Caco-2 (cell line): Measurements from ENCODE around the gene OR8D1. TPM values are rescaled to one million over a fixed set of nuclear protein-coding genes. Genes with fewer than 3 reads are reported as not detected.

Experiments used
- BruUV-seq: library from RNA; stranded (reverse); fragments of 400-500 nt; replicated peaks from 2 replicates; lab custom pipeline; 2021; lab: Mats Ljungman, UMichigan
- CTCF ChIA-PET: fragments of 300-600 bp; sonication (Branson Sonifier 250); formaldehyde crosslinking; loops from one replicate; lab custom pipeline; 2022; ENCODE audit warnings: antibody characterized with exemption; lab: Charles Lee
- POLR2A ChIA-PET: fragments of 300-600 bp; sonication (Branson Sonifier 250); formaldehyde crosslinking; loops from one replicate; lab custom pipeline; 2022; ENCODE audit warnings: antibody characterized with exemption; lab: Charles Lee
- DNase-seq, 2 experiments: peaks; one replicate each; pipeline versions ENCODE4 v3.0.0 to v3.0.0-alpha.2; 2020 to 2022
- H3K27me3 ChIP-seq: replicated peaks from 2 replicates; pipeline ENCODE4 v1.6.0; 2011; ENCODE audit warnings: low read length; ENCODE audit not compliant: control insufficient read depth, insufficient read depth
- H3K36me3 ChIP-seq: 2 replicates; pipeline ENCODE4 v1.5.1; 2011; ENCODE audit warnings: low read length; ENCODE audit not compliant: control insufficient read depth, insufficient read depth
- H3K4me1 ChIP-seq: fragments of 250-450 bp; sonication (Bioruptor Pico); 2 replicates; pipeline ENCODE4 v1.5.1; 2020; ENCODE audit warnings: mild to moderate bottlenecking
- H3K4me3 ChIP-seq: 2 replicates; pipeline ENCODE4 v1.5.1; 2011; ENCODE audit warnings: low read depth, mild to moderate bottlenecking, control low read depth, low read length
- H3K9me3 ChIP-seq: fragments of 250-450 bp; sonication (Bioruptor Pico); 2 replicates; pipeline ENCODE4 v1.5.1; 2020; ENCODE audit warnings: mild to moderate bottlenecking, moderate library complexity
- H3K27ac Mint-ChIP-seq: one replicate; pipeline ENCODE4 v1.8.0; 2022; ENCODE audit warnings: mixed read lengths; ENCODE audit not compliant: unreplicated experiment
- H3K27me3 Mint-ChIP-seq: one replicate; pipeline ENCODE4 v1.8.0; 2022; ENCODE audit warnings: mixed read lengths; ENCODE audit not compliant: insufficient read depth, unreplicated experiment
- H3K36me3 Mint-ChIP-seq: one replicate; pipeline ENCODE4 v1.8.0; 2022; ENCODE audit warnings: mild to moderate bottlenecking, mixed read lengths; ENCODE audit not compliant: insufficient read depth, unreplicated experiment
- H3K4me1 Mint-ChIP-seq: one replicate; pipeline ENCODE4 v1.8.0; 2022; ENCODE audit warnings: low read depth, mixed read lengths; ENCODE audit not compliant: unreplicated experiment
- H3K4me3 Mint-ChIP-seq: one replicate; pipeline ENCODE4 v1.8.0; 2022; ENCODE audit warnings: mild to moderate bottlenecking, moderate library complexity, mixed read lengths; ENCODE audit not compliant: unreplicated experiment
- H3K9me3 Mint-ChIP-seq: one replicate; pipeline ENCODE4 v1.8.0; 2022; ENCODE audit warnings: mixed read lengths; ENCODE audit not compliant: unreplicated experiment
- CTCF ChIP-seq, 2 experiments: fragments of 200-600 bp in 1 of 2; IDR thresholded peaks; 1 replicate in 1 of 2; 2 replicates in 1 of 2; pipeline versions ENCODE4 v1.5.1 to v1.8.0; 2011 to 2022; ENCODE audit warnings: antibody characterized with exemption in 1 of 2, control low read depth in 1 of 2, inconsistent platforms in 1 of 2, low read depth in 1 of 2, low read length in 1 of 2, mild to moderate bottlenecking in 1 of 2, moderate library complexity in 1 of 2; ENCODE audit not compliant: insufficient read depth in 1 of 2, severe bottlenecking in 1 of 2, unreplicated experiment in 1 of 2
- intact Hi-C: fragments of 100-400 bp; cut with micrococcal nuclease; formaldehyde crosslinking; loops from one replicate; pipeline ENCODE4 v1.10.0; 2022; ENCODE audit not compliant: unreplicated experiment
- total RNA-seq: library from RNA; stranded (reverse); gene quantifications from 2 replicates; pipeline ENCODE4 v1.2.3, GENCODE V29; 2022

Gene OR8D1
- total RNA-seq, 1 experiment from 2014 or later = not detected

GRCh38 chr11:124277804-124278203, 35.9 kb downstream of the OR8D1 start:
- no peaks in the 10 kb centered on the region for H3K9me3 ChIP-seq
- Mint-ChIP-seq H3K36me3 (no peaks in the 10 kb centered on the region), H3K27me3 (no peaks in the 10 kb centered on the region), H3K4me1 (peaks cover 13% of the 10 kb centered on the region), H3K27ac (no peak overlapping the region), H3K9me3 (peaks cover 9% of the 10 kb centered on the region), H3K4me3 (no peak overlapping the region)
- H3K4me1 ChIP-seq = peaks cover 17% of the 10 kb centered on the region
- H3K4me3 ChIP-seq = no peak overlapping the region
- TF ChIP-seq CTCF (IDR thresholded peaks at IDR 0.05; ENCODE audit: insufficient read depth in 1 of 2, low read depth in 1 of 2, low read length in 1 of 2, severe bottlenecking in 1 of 2, unreplicated experiment in 1 of 2) = peak; percentile 46 to 54
- POLR2A ChIA-PET = no interaction called here
- CTCF ChIA-PET = interaction anchor here (0.7 to 1.0 kb wide), 2 partner anchors 206 to 208 kb away, joined by 3 to 18 read pairs; no protein-coding TSS in a partner anchor
- no TSS peak for BruUV-seq
- H3K36me3 ChIP-seq = no peaks in the 10 kb centered on the region
- intact Hi-C loops = loop anchor here (1.0 kb wide), 2 partner anchors 170 to 207 kb away; no protein-coding TSS in a partner anchor
- H3K27me3 ChIP-seq = no peaks in the 10 kb centered on the region
- no peak for DNase-seq

- ChIA-PET CTCF (interaction anchor here (1.0 kb wide), 1 partner anchor 206 kb away, joined by 18 read pairs; no protein-coding TSS in a partner anchor), POLR2A (no interaction called here)
- no peak overlapping the region for H3K4me3 Mint-ChIP-seq
- DNase-seq = no peak
- no peaks in the 10 kb centered on the region for H3K27me3 Mint-ChIP-seq
- no peak overlapping the region for H3K4me3 ChIP-seq
- peaks cover 17% of the 10 kb centered on the region for H3K4me1 ChIP-seq
- H3K9me3 ChIP-seq = no peaks in the 10 kb centered on the region
- peaks cover 13% of the 10 kb centered on the region for H3K4me1 Mint-ChIP-seq
- H3K27me3 ChIP-seq = no peaks in the 10 kb centered on the region
- H3K36me3 ChIP-seq = no peaks in the 10 kb centered on the region
- intact Hi-C loops = loop anchor here (1.0 kb wide), 2 partner anchors 169 to 206 kb away; no protein-coding TSS in a partner anchor
- TF ChIP-seq CTCF (IDR thresholded peaks at IDR 0.05; ENCODE audit: insufficient read depth in 1 of 2, low read depth in 1 of 2, low read length in 1 of 2, severe bottlenecking in 1 of 2, unreplicated experiment in 1 of 2) = no peak
- no peak overlapping the region for H3K27ac Mint-ChIP-seq
- H3K9me3 Mint-ChIP-seq = peaks cover 9% of the 10 kb centered on the region
- no TSS peak for BruUV-seq
- no peaks in the 10 kb centered on the region for H3K36me3 Mint-ChIP-seq
These were observed 36.5 kb downstream of the OR8D1 start for GRCh38 chr11:124277207-124277606.

GRCh38 chr11:124276081-124276480, 37.7 kb downstream of the OR8D1 start:
- Histone ChIP-seq H3K4me1 (peaks cover 17% of the 10 kb centered on the region), H3K4me3 (no peak overlapping the region), H3K36me3 (no peaks in the 10 kb centered on the region), H3K27me3 (no peaks in the 10 kb centered on the region), H3K9me3 (no peaks in the 10 kb centered on the region)
- BruUV-seq = no TSS peak
- Mint-ChIP-seq H3K4me1 (peaks cover 16% of the 10 kb centered on the region), H3K36me3 (no peaks in the 10 kb centered on the region), H3K27ac (no peak overlapping the region), H3K9me3 (no peaks in the 10 kb centered on the region), H3K4me3 (no peak overlapping the region), H3K27me3 (no peaks in the 10 kb centered on the region)
- TF ChIP-seq CTCF (IDR thresholded peaks at IDR 0.05; ENCODE audit: insufficient read depth in 1 of 2, low read depth in 1 of 2, low read length in 1 of 2, severe bottlenecking in 1 of 2, unreplicated experiment in 1 of 2) = no peak
- CTCF ChIA-PET = no interaction called here
- intact Hi-C loops = no loop called here
- DNase-seq = no peak
- POLR2A ChIA-PET = interaction anchor here (0.6 kb wide), 1 partner anchor 457 kb away, joined by 3 read pairs; no protein-coding TSS in a partner anchor
